NCI-H1436 (cell line): Measurements from ENCODE around the gene MID2.
"Not testable (repeated sequence)": the region's sequence is repeated elsewhere in the genome, so short reads cannot be mapped to it uniquely, and the experiment has no call there.

Experiments used
- DNase-seq: peaks from one replicate; lab custom pipeline; 2025; lab: John Stamatoyannopoulos, UW

The MID2 gene

DNA sequence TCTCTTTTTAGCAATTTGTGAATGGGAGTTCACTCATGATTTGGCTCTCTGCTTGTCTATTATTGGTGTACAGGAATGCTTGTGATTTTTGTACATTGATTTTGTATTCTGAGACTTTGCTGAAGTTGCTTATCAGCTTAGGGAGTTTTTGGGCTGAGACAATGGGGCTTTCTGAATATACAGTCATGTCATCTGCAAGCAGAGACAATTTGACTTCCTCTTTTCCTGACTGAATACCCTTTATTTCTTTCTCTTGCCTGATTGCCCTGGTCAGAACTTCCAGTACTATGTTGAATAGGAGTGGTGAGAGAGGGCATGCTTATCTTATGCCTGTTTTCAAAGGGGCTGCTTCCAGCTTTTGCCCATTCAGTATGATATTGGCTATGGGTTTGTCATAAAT, 129.7 kb downstream of the MID2 start:
- not testable (repeated sequence) for DNase-seq

DNA sequence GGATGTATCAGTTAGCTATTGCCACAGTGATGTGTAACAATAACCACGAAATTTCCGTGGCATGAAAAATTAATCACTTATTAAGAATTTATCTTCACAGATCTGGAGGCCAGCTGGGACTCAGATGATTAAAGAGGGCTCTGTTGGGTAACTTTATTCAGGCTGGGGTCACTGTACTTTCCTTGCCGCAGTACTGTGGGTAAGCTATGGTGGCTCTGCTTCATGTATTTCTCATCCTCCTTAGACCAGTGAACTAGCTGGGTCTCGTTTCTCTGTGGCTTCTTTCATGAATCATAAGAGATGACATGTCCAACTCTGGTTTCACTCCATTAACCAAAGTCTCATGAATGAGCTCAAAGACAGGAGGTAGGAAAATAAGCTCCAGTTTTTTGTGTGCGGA, 143.0 kb downstream of the MID2 start:
- DNase-seq = no peak

GRCh38 chrX:107970073-107970472, 144.4 kb downstream of the MID2 start:
- no peak for DNase-seq

DNA sequence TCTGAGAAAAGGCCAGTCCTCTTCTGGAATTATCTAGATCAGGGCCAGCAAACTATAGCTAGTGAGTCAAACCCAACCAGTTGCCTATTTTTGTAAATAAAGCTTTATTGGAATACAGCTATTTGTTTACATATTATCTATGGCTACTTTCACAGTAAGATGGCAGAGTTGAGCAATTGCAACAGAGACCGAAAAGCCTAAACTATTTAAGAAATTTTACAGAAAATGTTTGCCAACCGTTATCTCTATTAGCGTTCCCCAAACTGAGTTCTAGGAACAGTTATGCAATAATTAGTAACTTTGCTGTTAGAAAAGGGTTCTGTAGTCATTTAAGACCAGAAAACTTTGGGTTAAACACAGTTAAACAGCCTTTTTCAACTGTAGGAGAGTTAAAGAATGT, 146.0 kb downstream of the MID2 start:
- no peak for DNase-seq
